CD4-positive, alpha-beta T cell treated with Interleukin-2 at 100 ng/mL for 4 hours (primary cell): ENCODE measurements around the gene MAP2K2.
"Not testable (repeated sequence)": the region's sequence is repeated elsewhere in the genome, so short reads cannot be mapped to it uniquely, and the experiment has no call there.

Source experiments
- DNase-seq: peaks from one replicate; pipeline ENCODE4 v3.0.0-alpha.2; 2020; ENCODE audit warnings: low spot score

Gene MAP2K2

DNA sequence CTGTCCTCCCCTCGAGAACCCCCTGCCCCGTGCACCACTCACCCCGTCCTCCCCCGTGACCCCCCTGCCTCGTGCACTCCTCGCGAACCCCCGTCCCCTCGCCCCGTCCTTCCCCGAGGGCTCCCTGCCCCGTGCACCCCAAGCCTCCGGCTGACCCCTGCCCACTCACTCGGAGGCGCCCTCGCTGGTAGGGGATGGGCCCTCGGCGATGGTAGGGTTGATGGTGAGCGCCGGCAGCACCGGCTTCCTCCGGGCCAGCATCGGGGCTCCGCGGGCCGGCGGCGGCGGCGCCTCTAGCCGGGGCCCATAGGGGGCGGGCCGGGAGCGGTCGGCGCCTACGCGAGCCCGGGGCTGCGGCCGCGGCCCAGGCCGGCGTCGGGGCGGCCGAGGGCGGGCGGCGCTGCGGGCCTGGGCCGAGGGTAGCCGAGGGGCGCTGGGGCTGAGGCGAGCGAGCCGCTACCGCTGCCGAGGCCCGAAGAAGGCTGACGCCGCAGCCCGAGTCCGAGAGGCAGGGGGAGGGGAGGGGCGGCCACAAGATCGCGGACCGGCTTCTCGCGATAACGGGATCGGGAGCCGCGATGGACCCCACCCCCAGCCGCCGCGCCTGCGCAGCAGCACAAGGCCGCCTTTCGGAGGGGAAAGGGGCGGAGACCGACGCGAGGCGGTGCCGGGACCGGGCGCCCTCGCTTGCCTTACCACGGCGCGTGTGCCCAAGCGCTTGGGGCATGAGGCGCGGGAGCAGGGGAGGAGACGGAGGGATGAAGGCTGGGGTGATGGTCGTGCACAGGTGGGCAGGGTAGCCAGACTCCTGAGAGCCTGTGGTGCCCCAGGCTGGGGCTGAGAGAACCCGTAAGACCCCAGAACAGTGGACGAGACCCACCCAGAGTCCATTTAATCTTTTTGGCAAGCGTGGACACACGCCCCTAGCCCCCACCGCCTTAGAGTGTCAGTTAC lies at the start of gene MAP2K2:
TSS of gene MAP2K2 (minus strand) at position 508 of the 954 bp plus-strand sequence. CDS start at position 261, 247 bp downstream.
- peak; percentile 96 for DNase-seq

DNA sequence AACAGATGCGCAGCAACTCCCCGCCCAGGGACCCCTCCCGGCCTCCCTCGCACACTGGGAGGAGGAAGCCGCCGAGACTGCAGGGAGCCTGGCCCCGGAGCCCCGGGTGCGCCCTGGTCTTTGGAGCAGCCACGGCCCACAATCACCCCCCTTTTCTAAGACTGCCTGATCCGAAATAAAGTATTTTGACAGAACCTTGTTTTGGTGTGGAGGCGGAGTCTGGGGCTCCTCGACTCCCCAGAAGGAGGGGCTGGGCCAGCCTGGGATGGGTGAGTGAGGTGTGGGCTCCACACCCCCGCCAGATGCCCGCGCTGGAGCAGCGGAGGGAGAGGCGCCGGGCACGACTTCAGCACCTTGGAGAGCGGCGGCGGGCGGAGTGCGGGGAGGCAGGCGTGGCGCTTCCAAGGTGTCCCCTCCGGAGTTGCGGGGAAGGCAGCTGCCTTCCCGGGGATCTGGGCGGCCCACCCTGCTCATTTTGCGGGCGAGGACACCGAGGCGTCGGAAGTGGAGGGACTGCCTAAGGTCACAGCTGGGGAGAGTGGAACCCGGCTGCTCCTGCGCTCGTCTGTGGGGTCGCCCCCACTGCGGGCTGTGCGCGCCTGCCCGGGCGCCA lies 49.0 kb upstream of the MAP2K2 start:
- peak; percentile 59 for DNase-seq

DNA sequence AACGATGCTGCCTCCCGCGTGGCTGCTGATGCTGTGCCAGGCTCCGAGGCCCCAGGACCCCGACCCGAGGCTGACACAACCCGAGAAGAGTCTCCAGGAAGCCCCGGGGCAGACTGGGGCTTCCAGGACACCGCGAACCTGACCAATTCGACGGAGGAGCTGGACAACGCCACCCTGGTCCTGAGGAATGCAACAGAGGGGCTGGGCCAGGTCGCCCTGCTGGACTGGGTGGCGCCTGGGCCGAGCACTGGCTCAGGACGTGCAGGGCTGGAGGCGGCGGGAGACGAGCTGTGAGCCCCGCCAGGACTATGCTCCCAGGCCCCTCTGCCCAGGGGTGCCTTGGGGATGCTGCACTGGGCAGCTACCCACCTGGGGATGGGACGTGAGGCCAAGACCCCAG lies 47.8 kb upstream of the MAP2K2 start:
- DNase-seq: no peak

GRCh38 chr19:4164262-4164661 lies 40.3 kb upstream of the MAP2K2 start:
- no peak for DNase-seq

DNA sequence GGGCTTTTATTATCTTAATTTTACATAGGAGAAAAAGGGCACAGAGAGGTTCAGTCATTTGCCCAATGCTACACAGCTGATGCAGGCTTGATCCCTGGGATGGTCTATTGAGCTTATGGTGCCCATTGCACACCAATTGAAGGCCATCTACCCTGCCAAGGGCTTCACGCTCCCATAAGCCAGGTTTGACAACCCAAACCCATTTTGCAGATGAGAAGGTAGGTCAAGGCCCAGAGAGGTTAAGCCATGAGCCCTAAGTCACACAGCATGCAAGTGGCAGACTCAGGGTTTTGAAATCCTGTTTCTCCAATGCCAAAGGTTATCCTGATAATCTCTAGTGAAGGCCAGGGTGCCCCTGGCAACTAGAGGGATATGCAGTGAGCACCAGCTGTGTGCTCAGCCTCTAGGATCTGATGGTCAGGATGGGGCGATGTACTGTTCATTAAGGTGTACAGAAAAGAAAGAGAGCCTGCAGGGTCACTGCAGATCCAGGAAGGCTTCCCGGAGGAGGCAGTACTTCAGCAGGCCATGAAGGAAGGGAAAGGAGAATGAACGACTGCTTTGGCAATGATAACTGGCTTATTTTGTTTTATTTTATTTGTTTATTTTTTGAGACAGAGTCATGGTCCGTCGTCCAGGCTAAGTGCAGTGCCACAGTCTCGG lies 37.6 kb upstream of the MAP2K2 start:
- DNase-seq: no peak

GRCh38 chr19:4157971-4158370 lies 34.0 kb upstream of the MAP2K2 start:
- not testable (repeated sequence) for DNase-seq

DNA sequence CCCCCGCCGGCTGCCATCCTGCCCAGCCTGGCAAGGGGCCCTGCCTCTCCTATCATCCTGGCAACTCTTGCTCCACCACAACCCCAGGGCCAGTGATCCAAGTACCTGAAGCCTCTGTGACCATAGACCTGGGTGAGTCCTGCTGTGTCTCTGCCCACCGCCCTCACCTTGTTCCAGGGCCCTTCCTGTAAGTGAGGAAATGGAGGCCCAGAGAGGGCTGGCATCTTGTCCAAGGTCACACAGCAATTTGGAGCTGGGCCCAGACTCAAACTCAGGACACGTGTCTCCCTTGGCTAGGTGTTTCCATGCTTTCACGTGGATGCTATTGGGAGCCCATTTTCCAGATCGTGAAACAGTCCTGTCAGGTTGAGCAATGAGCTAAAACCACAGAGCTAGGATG lies 33.2 kb upstream of the MAP2K2 start:
- no peak for DNase-seq

DNA sequence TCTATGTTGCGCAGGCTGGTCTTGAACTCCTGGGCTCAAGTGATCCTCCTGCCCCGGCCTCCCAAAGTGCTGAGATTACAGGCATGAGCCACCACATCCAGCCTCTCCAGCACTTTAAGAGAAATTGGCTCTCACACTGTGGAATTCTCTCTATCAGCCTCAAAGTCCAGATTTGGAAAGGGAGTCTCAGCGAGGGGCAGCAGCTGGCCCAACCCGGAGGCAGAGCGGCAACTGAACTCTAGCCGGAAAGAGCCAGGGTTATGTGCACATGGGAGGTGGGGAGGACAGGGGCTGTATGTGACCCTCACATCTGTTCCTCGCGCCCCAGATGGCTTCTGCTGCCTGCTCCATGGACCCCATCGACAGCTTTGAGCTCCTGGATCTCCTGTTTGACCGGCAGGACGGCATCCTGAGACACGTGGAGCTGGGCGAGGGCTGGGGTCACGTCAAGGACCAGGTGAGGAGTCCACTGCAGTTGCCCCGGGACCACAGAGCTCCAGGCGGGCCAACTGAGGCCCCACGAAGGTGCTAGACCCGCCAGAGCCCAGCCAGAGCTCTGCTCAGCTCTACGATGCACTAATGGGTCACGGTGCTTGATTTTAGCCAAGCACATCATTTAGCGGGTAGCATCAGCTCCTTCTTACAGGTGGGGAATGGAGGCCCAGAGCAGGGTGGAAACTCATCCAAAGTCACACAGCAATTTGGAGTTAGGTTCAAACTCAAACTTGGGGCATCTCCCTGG lies 30.8 kb upstream of the MAP2K2 start:
- DNase-seq: no peak

DNA sequence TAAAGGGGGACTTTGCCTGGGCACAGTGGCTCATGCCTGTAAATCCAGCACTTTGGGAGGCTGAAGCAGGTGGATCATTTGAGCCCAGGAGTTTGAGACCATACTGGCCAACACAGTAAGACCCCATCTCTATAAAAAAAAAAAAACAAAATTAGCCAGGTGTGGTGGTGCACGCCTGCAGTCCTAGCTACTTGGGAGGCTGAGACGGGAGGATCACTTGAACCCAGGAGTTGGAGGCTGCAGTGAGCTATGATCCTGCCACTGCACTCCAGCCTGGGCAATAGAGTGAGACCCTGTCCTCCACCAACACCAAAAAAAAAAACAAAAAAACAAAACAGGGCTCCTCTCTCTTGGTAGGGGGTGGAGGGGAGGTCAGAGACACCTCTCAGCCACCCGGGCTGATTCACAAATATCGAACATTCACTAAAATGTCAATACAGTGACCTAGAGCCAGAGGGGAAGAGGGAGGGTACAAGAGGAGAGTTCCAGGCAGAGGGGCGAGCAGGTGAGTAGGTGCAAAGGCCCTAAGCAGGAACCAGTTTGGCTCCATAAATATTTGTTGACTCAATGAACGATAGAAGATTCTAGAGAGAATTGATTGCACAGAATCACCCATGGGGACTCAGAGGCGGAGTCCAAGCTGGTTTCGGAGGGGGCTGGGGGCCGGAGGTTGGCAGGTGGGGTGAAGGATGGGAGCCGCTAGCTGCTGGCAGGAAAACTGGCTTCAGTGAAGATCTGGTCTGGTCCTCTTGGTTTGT lies 28.5 kb upstream of the MAP2K2 start:
- no peak for DNase-seq

- DNase-seq: no peak
Measured at GRCh38 chr19:4151623-4152022, 27.7 kb upstream of the MAP2K2 start.

DNA sequence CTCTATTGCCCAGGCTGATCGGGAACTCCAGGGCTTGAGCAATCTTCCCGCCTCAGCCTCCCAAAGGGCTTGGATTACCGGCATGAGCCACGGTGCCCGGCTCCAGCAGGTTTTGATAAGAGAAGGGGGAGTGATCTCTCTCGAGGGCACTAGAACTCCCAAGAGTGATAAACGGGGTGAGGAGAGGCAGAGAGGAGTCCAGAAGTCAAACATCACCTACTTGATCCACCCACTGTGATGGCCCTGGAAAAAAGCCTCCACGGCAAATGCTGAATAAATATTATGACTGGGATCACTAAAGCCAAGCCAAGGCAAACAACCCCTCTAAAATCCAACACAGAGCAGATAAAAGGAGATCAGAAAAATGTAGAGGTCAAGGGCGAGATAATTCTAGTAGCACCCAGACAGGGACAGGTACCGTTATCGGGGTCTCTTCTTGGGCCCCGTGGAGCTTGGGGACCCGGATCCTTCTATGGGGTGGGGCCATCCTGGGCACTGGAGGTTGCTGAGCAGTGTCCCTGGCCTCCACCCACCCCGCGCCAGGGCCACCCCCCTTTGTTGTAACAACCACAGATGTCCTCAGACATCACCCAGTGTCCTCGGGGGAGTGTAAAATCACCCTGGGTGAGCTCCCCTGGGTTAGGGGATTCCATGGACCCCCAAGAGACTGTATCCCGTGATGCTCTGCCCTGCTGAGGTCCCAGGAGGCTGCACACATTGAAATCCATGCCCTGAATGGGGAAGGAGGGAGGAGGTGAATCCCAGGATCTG lies 25.8 kb upstream of the MAP2K2 start:
- DNase-seq: no peak

- no peak for DNase-seq
Measured at GRCh38 chr19:4144666-4145249, 20.8 kb upstream of the MAP2K2 start.

DNA sequence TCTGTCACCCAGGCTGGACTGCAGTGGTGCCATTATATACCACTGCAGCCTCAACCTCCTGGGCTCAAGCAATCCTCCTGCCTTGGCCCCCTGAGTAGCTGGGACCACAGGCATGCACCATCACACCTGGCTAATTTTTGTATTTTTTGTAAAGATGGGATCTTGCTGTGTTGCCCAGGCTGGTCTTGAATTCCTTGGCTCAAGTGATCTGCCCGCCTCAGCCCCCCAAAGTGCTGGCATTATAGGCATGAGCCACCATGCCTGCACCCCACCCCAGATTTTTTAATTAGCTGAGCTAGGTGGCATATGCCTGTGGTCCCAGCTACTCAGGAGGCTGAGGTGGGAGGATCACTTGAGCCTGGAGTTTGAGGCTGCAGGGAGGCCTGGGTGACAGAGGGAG lies 19.0 kb upstream of the MAP2K2 start:
- not testable (repeated sequence) for DNase-seq

DNA sequence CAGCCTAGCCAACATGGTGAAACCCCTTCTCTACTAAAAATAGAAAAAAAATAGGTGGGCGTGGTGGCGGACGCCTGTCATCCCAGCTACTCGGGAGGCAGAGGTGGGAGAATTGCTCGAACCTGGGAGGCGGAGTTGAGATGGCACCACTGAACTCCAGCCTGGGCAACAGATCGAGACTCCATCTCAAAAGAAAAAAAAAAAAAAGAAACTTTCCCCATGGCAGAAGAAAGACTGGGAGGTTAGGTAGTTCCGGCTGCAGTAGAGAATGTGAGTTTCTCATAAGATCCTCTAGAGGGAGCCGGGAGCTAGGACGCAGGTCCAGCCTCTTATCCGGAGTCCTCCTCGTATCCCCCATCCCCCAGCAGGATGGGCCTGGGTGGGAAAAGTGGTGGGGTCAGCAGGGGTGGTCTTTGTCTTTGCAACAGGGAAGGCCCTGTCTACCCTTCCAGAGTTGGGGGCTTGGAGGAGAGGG lies 16.4 kb upstream of the MAP2K2 start:
- peak; percentile 45 for DNase-seq

DNA sequence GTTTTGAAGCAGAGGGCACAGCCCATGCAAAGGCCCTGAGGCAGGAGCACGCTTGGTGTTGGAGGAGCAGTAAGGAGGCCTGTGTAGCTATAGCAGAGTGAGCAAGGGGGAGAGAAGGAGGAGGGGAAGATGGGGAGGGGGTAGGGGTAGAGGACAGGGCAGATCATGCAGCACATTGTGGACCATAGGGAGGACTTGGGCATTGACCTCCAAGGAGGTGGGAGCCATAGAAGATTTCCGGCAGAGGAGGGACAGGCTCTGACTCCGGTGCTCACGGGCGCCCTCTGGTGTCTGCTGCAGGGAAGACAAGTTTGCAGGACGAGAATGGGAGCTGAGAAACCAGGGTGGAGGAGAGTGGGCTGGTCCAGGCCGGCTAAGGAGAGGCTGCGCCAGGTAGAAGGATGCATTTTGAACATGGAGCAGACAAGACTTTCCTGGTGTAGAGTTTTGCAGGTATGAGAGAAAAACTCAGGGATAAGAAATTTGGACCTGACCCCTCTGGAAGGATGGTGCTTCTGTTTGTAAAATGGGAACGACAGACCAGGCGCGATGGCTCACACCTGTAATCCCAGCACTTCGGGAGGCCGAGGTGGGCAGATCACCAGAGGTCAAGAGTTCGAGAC lies 15.8 kb upstream of the MAP2K2 start:
- DNase-seq: peak; percentile 88

DNA sequence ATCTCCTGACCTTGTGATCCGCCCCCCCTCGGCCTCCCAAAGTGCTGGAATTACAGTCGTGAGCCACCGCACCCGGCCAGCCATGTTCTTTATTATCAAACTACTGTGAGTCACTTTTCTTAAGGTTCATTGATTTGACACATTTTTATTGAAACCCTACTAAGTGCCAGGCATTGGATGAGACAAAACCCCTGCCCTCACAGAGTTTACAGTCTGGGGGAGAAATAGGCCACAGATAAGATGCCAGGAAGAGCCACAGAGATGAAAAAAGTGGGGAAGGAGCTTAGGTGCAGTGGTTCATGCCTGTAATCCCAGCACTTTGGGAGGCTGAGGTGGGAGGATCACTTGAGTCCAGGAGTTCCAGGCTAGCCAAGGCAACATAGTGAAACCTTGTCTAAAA lies 14.5 kb upstream of the MAP2K2 start:
- DNase-seq: no peak

DNA sequence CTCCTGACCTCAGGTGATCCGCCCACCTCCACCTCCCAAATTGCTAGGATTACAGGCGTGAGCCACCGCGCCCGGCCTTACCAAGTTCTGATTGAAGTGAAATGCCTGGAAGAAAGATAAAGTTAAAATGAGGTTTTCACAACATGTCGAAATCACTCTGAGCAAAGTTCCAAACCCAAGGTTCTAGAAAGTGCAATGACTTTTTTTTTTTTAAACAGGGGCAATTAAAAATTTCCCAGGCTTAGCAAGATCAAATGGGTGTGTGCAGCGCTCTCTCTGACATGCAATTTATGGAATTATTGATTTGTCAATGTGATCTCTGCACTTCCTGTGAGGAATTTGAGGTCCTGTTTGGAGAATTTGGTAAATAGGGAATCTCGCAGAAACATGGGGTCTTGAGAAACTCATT lies 12.8 kb upstream of the MAP2K2 start:
- DNase-seq: no peak

- DNase-seq: not testable (repeated sequence)
Measured at GRCh38 chr19:4135386-4135785, 11.5 kb upstream of the MAP2K2 start.

DNA sequence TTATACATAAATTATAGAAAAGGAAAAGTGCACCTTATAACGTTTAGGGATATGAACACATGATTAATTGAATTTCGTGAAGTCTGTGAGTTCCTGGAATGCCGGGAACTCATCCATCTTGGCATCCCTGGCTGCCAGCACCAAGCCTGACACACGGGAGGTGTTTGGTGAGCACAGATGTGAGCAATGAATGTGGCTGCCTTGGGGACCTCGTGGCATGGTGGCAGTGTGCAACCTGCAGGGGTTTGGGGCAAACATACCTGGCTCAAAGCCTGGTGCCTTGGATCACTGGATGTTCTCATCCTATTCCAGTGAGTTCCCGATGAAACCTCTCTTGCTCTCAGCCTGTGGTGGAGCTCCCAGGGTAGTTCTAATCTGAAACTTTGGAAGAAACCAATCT lies 10.4 kb upstream of the MAP2K2 start:
- DNase-seq: no peak
